Caco-2 (cell line): ENCODE data around the gene FAAP20. TPM values are rescaled to one million over a fixed set of nuclear protein-coding genes. Genes with fewer than 3 reads are reported as not detected.

Experiments
- BruUV-seq: library from RNA; stranded (reverse); fragments of 400-500 nt; replicated peaks from 2 replicates; lab custom pipeline; 2021; lab: Mats Ljungman, UMichigan
- CTCF ChIA-PET: fragments of 300-600 bp; sonication (Branson Sonifier 250); formaldehyde crosslinking; loops from one replicate; lab custom pipeline; 2022; ENCODE audit warnings: antibody characterized with exemption; lab: Charles Lee
- POLR2A ChIA-PET: fragments of 300-600 bp; sonication (Branson Sonifier 250); formaldehyde crosslinking; loops from one replicate; lab custom pipeline; 2022; ENCODE audit warnings: antibody characterized with exemption; lab: Charles Lee
- DNase-seq, 2 experiments: peaks; one replicate each; pipeline versions ENCODE4 v3.0.0 to v3.0.0-alpha.2; 2020 to 2022
- H3K27me3 ChIP-seq: replicated peaks from 2 replicates; pipeline ENCODE4 v1.6.0; 2011; ENCODE audit warnings: low read length; ENCODE audit not compliant: control insufficient read depth, insufficient read depth
- H3K36me3 ChIP-seq: 2 replicates; pipeline ENCODE4 v1.5.1; 2011; ENCODE audit warnings: low read length; ENCODE audit not compliant: control insufficient read depth, insufficient read depth
- H3K4me1 ChIP-seq: fragments of 250-450 bp; sonication (Bioruptor Pico); 2 replicates; pipeline ENCODE4 v1.5.1; 2020; ENCODE audit warnings: mild to moderate bottlenecking
- H3K4me3 ChIP-seq: 2 replicates; pipeline ENCODE4 v1.5.1; 2011; ENCODE audit warnings: low read depth, mild to moderate bottlenecking, control low read depth, low read length
- H3K9me3 ChIP-seq: fragments of 250-450 bp; sonication (Bioruptor Pico); 2 replicates; pipeline ENCODE4 v1.5.1; 2020; ENCODE audit warnings: mild to moderate bottlenecking, moderate library complexity
- H3K27ac Mint-ChIP-seq: one replicate; pipeline ENCODE4 v1.8.0; 2022; ENCODE audit warnings: mixed read lengths; ENCODE audit not compliant: unreplicated experiment
- H3K27me3 Mint-ChIP-seq: one replicate; pipeline ENCODE4 v1.8.0; 2022; ENCODE audit warnings: mixed read lengths; ENCODE audit not compliant: insufficient read depth, unreplicated experiment
- H3K36me3 Mint-ChIP-seq: one replicate; pipeline ENCODE4 v1.8.0; 2022; ENCODE audit warnings: mild to moderate bottlenecking, mixed read lengths; ENCODE audit not compliant: insufficient read depth, unreplicated experiment
- H3K4me1 Mint-ChIP-seq: one replicate; pipeline ENCODE4 v1.8.0; 2022; ENCODE audit warnings: low read depth, mixed read lengths; ENCODE audit not compliant: unreplicated experiment
- H3K4me3 Mint-ChIP-seq: one replicate; pipeline ENCODE4 v1.8.0; 2022; ENCODE audit warnings: mild to moderate bottlenecking, moderate library complexity, mixed read lengths; ENCODE audit not compliant: unreplicated experiment
- H3K9me3 Mint-ChIP-seq: one replicate; pipeline ENCODE4 v1.8.0; 2022; ENCODE audit warnings: mixed read lengths; ENCODE audit not compliant: unreplicated experiment
- CTCF ChIP-seq, 2 experiments: fragments of 200-600 bp in 1 of 2; IDR thresholded peaks; 1 replicate in 1 of 2; 2 replicates in 1 of 2; pipeline versions ENCODE4 v1.5.1 to v1.8.0; 2011 to 2022; ENCODE audit warnings: antibody characterized with exemption in 1 of 2, control low read depth in 1 of 2, inconsistent platforms in 1 of 2, low read depth in 1 of 2, low read length in 1 of 2, mild to moderate bottlenecking in 1 of 2, moderate library complexity in 1 of 2; ENCODE audit not compliant: insufficient read depth in 1 of 2, severe bottlenecking in 1 of 2, unreplicated experiment in 1 of 2
- intact Hi-C: fragments of 100-400 bp; cut with micrococcal nuclease; formaldehyde crosslinking; loops from one replicate; pipeline ENCODE4 v1.10.0; 2022; ENCODE audit not compliant: unreplicated experiment
- total RNA-seq: library from RNA; stranded (reverse); gene quantifications from 2 replicates; pipeline ENCODE4 v1.2.3, GENCODE V29; 2022

The FAAP20 gene
- total RNA-seq, 1 experiment from 2014 or later: 72.4 TPM

GRCh38 chr1:2184531-2184930 lies 10.0 kb downstream of the FAAP20 start:
- intact Hi-C loops: no loop called here
- Mint-ChIP-seq H3K9me3 (no peaks in the 10 kb centered on the region), H3K36me3 (peaks cover 40% of the 10 kb centered on the region), H3K27me3 (no peaks in the 10 kb centered on the region), H3K27ac (no peak overlapping the region), H3K4me1 (no peaks in the 10 kb centered on the region), H3K4me3 (no peak overlapping the region)
- TF ChIP-seq CTCF (IDR thresholded peaks at IDR 0.05; ENCODE audit: insufficient read depth in 1 of 2, low read depth in 1 of 2, low read length in 1 of 2, severe bottlenecking in 1 of 2, unreplicated experiment in 1 of 2): no peak
- no peaks in the 10 kb centered on the region for H3K36me3 ChIP-seq
- ChIA-PET CTCF (no interaction called here), POLR2A (no interaction called here)
- BruUV-seq: no TSS peak
- no peaks in the 10 kb centered on the region for H3K4me1 ChIP-seq
- no peak for DNase-seq
- no peak overlapping the region for H3K4me3 ChIP-seq
- H3K9me3 ChIP-seq: no peaks in the 10 kb centered on the region
- H3K27me3 ChIP-seq: no peaks in the 10 kb centered on the region

DNA sequence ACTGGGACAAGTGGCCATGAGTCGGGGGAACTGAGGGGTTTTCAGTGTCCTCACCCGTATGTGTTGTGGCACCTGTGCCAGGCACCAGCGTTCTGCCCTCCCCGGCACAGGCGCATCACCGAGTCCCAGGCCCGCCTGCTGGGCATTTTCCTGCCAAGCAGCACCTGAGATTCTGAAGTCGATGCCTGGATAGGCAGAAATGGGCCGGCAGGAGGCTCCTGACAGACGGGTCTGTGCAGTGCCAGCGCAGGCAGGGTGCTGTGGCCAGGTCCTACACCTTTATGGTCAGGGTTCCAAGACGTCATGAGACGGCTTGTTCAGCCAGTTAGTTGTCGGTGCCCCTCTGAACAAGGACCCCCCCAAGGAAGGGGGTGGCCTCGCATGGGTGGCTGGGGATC lies 10.6 kb downstream of the FAAP20 start:
- no peaks in the 10 kb centered on the region for H3K4me1 Mint-ChIP-seq
- no peaks in the 10 kb centered on the region for H3K9me3 ChIP-seq
- no peak for TF ChIP-seq CTCF (IDR thresholded peaks at IDR 0.05; ENCODE audit: insufficient read depth in 1 of 2, low read depth in 1 of 2, low read length in 1 of 2, severe bottlenecking in 1 of 2, unreplicated experiment in 1 of 2)
- no peaks in the 10 kb centered on the region for H3K4me1 ChIP-seq
- no TSS peak for BruUV-seq
- no peak for DNase-seq
- no peak overlapping the region for H3K27ac Mint-ChIP-seq
- POLR2A ChIA-PET: no interaction called here
- H3K9me3 Mint-ChIP-seq: no peaks in the 10 kb centered on the region
- H3K4me3 Mint-ChIP-seq: no peak overlapping the region
- H3K4me3 ChIP-seq: no peak overlapping the region
- no peaks in the 10 kb centered on the region for H3K27me3 ChIP-seq
- intact Hi-C loops: no loop called here
- no peaks in the 10 kb centered on the region for H3K36me3 ChIP-seq
- no peaks in the 10 kb centered on the region for H3K27me3 Mint-ChIP-seq
- peaks cover 41% of the 10 kb centered on the region for H3K36me3 Mint-ChIP-seq
- CTCF ChIA-PET: no interaction called here

DNA sequence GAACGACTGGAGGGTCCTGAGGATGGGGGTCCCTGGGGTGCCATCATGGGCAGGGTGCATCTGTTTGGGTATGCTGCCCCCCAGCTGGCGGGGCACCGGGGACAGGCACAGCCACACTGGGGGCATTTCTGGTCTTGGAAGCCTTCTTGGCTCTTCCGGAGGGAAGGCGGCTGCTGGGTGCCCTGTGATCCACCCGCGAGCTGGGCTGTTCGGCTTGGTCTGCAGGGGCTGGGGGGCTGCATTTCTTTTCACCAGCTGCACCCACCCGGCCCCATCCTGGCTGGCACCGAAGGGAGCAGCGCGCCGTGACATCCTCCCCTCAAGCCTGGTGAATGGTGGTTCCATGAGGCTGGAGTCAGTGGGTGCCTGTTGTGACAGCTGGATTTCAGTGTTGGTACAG lies 12.2 kb downstream of the FAAP20 start:
- no peaks in the 10 kb centered on the region for H3K36me3 ChIP-seq
- no TSS peak for BruUV-seq
- H3K36me3 Mint-ChIP-seq: peaks cover 46% of the 10 kb centered on the region
- intact Hi-C loops: no loop called here
- no peak overlapping the region for H3K4me3 Mint-ChIP-seq
- ChIA-PET POLR2A (no interaction called here), CTCF (no interaction called here)
- TF ChIP-seq CTCF (IDR thresholded peaks at IDR 0.05; ENCODE audit: insufficient read depth in 1 of 2, low read depth in 1 of 2, low read length in 1 of 2, severe bottlenecking in 1 of 2, unreplicated experiment in 1 of 2): no peak
- H3K9me3 Mint-ChIP-seq: no peaks in the 10 kb centered on the region
- H3K27me3 Mint-ChIP-seq: no peaks in the 10 kb centered on the region
- H3K9me3 ChIP-seq: no peaks in the 10 kb centered on the region
- no peaks in the 10 kb centered on the region for H3K27me3 ChIP-seq
- H3K4me1 ChIP-seq: no peaks in the 10 kb centered on the region
- no peak overlapping the region for H3K27ac Mint-ChIP-seq
- DNase-seq: no peak
- no peaks in the 10 kb centered on the region for H3K4me1 Mint-ChIP-seq
- H3K4me3 ChIP-seq: no peak overlapping the region
